Measurements from ENCODE around the gene TTC3.

DNA sequence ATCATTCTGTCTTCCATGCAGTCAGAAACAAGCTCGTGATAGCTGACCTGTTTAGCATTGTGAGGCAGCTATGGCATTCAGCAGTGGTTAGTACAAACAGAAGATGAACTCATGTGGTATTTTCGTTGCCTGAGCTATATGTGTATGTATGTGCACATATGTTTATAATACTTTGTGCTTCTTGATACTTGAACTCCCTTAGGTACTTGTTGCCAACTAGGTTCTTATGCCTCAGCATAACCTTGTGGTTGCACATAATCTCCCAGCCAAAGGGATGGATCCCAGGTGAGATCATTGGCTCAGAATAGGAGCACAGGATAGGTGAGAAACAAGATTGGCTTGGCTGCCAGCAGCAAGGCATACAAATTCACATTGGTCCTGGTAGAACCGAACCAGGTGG is 108.0 kb downstream of the TTC3 start:
- TF ChIP-seq, protein P1, sequence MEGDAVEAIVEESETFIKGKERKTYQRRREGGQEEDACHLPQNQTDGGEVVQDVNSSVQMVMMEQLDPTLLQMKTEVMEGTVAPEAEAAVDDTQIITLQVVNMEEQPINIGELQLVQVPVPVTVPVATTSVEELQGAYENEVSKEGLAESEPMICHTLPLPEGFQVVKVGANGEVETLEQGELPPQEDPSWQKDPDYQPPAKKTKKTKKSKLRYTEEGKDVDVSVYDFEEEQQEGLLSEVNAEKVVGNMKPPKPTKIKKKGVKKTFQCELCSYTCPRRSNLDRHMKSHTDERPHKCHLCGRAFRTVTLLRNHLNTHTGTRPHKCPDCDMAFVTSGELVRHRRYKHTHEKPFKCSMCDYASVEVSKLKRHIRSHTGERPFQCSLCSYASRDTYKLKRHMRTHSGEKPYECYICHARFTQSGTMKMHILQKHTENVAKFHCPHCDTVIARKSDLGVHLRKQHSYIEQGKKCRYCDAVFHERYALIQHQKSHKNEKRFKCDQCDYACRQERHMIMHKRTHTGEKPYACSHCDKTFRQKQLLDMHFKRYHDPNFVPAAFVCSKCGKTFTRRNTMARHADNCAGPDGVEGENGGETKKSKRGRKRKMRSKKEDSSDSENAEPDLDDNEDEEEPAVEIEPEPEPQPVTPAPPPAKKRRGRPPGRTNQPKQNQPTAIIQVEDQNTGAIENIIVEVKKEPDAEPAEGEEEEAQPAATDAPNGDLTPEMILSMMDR (conservative IDR thresholded peaks at IDR 0.05; ENCODE audit: low read length): no peak
- TF ChIP-seq EZH2phosphoT487 (IDR thresholded peaks at IDR 0.05; ENCODE audit: borderline replicate concordance, low read depth, low read length): no peak
